Keratinocyte (primary cell): Measurements from ENCODE around the gene RIC1.

Source experiments
- EZH2 ChIP-seq: IDR thresholded peaks from one replicate; pipeline ENCODE4 v1.6.1; 2012; ENCODE audit warnings: inconsistent platforms, mild to moderate bottlenecking, low read length, moderate library complexity
- TF ChIP-seq, protein P1 (sequence below), 3 experiments: IDR thresholded peaks in 1 of 3; conservative IDR thresholded peaks in 1 of 3; optimal IDR thresholded peaks in 1 of 3; 2 replicates in 2 of 3; 3 replicates in 1 of 3; pipeline versions ENCODE3 to v1.5.1; 2011; ENCODE audit warnings: low read length in 3 of 3, mild to moderate bottlenecking in 3 of 3, moderate library complexity in 2 of 3, control low read depth in 1 of 3, inconsistent platforms in 1 of 3; ENCODE audit not compliant: insufficient read depth in 2 of 3; ENCODE audit errors: extremely low read depth in 1 of 3

DNA sequence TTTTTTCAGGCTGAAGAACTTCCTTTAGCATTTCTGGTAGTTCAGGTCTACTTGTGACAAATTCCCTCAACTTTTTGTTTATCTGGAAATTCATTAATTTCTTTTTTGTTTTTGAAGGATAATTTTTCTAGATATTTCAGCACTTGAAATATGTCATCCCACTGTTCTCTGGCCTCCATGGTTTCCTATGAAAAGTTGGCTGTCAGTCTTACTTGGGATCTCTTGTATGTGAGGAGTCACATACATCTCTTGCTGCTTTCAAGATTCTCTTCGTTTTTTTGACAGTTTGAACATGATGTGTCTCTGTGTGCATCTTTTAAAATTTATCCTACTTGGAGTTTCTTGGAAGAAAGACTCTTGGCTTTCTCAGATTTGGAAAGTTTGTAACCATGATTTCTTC lies 79.5 kb downstream of the RIC1 start:
- TF ChIP-seq, protein P1, sequence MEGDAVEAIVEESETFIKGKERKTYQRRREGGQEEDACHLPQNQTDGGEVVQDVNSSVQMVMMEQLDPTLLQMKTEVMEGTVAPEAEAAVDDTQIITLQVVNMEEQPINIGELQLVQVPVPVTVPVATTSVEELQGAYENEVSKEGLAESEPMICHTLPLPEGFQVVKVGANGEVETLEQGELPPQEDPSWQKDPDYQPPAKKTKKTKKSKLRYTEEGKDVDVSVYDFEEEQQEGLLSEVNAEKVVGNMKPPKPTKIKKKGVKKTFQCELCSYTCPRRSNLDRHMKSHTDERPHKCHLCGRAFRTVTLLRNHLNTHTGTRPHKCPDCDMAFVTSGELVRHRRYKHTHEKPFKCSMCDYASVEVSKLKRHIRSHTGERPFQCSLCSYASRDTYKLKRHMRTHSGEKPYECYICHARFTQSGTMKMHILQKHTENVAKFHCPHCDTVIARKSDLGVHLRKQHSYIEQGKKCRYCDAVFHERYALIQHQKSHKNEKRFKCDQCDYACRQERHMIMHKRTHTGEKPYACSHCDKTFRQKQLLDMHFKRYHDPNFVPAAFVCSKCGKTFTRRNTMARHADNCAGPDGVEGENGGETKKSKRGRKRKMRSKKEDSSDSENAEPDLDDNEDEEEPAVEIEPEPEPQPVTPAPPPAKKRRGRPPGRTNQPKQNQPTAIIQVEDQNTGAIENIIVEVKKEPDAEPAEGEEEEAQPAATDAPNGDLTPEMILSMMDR (optimal IDR thresholded peaks at IDR 0.05 in 1 of 3, IDR thresholded peaks at IDR 0.05 in 1 of 3, conservative IDR thresholded peaks at IDR 0.05 in 1 of 3; ENCODE audit: extremely low read depth in 1 of 3, insufficient read depth in 2 of 3, low read length in 3 of 3): no peak
- no peak for TF ChIP-seq EZH2
